ENCODE data around the gene TM4SF1. TPM values are rescaled to one million over a fixed set of nuclear protein-coding genes. Genes with fewer than 3 reads are reported as not detected.
A peak's percentile ranks its signal among the peaks of the same experiment; 100 is the strongest.

TM4SF1 gene
- total and polyA plus RNA-seq, 2 donors (not counting 3 experiments of a cell fraction or from before 2014, with no cell fraction given), result 559 to 1,407 TPM

DNA sequence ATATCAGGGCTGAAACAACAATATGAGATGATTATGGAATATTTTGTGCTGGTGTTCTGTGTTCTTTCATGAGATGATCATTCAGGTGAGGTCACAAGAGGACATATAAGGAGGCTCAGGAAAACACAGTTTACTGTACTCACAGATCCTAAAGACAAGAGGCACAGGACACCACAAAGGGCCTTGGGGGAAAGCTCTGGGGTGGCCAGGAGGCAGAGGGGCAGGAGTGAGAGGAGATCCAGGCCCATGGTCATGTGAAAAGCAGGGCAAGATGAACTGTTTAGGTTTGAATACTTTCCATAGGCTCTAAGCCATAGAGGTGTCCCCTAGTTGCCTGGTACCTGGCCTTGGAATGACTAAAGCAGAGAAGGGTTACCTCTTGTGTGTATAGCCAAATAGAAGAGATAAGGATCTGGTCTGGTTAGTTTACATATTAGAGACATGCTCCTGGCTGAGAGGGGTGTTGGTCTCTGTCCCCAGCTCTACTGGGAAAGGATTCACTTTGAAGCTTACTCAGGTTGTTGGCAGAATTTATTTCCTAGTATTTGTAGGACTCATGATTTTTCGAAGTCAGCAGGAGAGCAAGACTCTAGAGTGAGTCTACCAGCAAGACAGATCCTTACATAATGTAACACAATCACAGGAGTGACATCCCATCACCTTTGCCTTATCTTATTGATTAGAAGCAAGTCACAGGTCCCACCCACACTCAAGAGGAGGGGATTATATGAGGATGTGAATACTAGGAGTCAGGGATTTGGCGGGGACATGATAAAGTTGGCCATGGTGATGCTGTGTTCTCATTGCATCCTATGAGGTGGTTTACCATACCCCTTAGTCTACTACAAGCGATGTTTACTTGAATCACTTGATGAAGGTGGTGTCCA is 11.3 kb upstream of the TM4SF1 start:
- H3K36me3 ChIP-seq (ENCODE audit: control insufficient read depth in 2 of 2, extremely low read depth in 1 of 2, insufficient read depth in 2 of 2, low read length in 2 of 2), result no peaks in the 10 kb centered on the region
- H2AFZ ChIP-seq (ENCODE audit: low read depth, low read length), result no peak overlapping the region
- no peaks in the 10 kb centered on the region for H3K79me2 ChIP-seq (ENCODE audit: control insufficient read depth, insufficient read depth, low read length)
- DNase-seq (ENCODE audit: low read depth, low spot score), result no peak
- H3K27ac ChIP-seq (ENCODE audit: insufficient read depth, low read depth, low read length), result no peak overlapping the region
- no peak overlapping the region for H3K9ac ChIP-seq (replicated peaks; ENCODE audit: extremely low read depth, insufficient read depth, low read length)
- dilution Hi-C loops (cut with MboI; ENCODE audit: extremely low pct_ligation_motif_present, low sequenced_read_pairs) (no loop called here), intact Hi-C loops (cut with micrococcal nuclease) (no loop called here)
- no peaks in the 10 kb centered on the region for H3K9me3 ChIP-seq (replicated peaks; ENCODE audit: control insufficient read depth, insufficient read depth, low read length)
- H3K9me1 ChIP-seq (replicated peaks; ENCODE audit: control insufficient read depth, extremely low read depth, insufficient read depth, low read length), result no peaks in the 10 kb centered on the region
- POLR2A ChIA-PET, result no interaction called here
- H3K4me2 ChIP-seq (ENCODE audit: insufficient read depth, low read length), result no peak overlapping the region
- no peak for TF ChIP-seq JUN (IDR thresholded peaks at IDR 0.05; ENCODE audit: borderline replicate concordance, insufficient read depth, insufficient read length, low read depth)
- TF ChIP-seq POLR2AphosphoS5 (IDR thresholded peaks at IDR 0.05; ENCODE audit: insufficient read depth, low read depth, low read length), result no peak
- peak; percentile 26 for TF ChIP-seq GATA2 (IDR thresholded peaks at IDR 0.05; ENCODE audit: insufficient read depth, insufficient read length, low read depth, low read length)
- no peak for FAIRE-seq
- no peaks in the 10 kb centered on the region for H4K20me1 ChIP-seq (replicated peaks; ENCODE audit: control insufficient read depth, extremely low read depth, insufficient read depth, low read length)
- H3K27me3 ChIP-seq (ENCODE audit: control insufficient read depth in 2 of 2, insufficient read depth in 2 of 2, low read length in 2 of 2), result no peaks in the 10 kb centered on the region
- BruUV-seq (replicated peaks), result no TSS peak
- no peak overlapping the region for H3K4me3 ChIP-seq (replicated peaks in 1 of 3; ENCODE audit: insufficient read depth in 1 of 3, low read depth in 1 of 3, low read length in 3 of 3)
- H3K4me1 ChIP-seq (ENCODE audit: control insufficient read depth, extremely low read depth, insufficient read depth, low read length), result peaks cover 29% of the 10 kb centered on the region
- CTCF ChIA-PET, result interaction anchor here (1.9 kb wide), 1 partner anchor 11 kb away, joined by 7 read pairs; the partner anchor contains the start of gene TM4SF1

DNA sequence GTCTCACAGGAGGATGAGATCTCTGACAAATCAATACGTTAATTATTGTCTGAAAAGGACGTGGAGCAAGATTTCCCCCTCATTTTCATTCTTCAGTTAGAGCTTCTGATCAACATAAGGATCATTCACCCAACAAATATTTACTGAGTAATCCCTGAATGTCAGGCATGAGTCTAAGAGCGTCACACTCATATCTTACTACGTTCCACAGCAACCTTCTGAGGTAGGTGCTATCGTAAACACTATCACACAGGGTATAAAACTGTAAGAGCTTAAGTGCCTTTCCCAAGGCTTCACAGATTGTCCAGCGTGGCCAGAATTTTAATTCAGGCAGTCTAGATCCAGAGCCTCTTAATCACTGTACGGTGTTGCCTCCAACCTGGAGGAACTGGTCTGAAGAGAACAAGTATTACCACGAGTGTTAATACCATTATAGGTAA is 10.6 kb upstream of the TM4SF1 start:
- H3K9me3 ChIP-seq (replicated peaks; ENCODE audit: control insufficient read depth, insufficient read depth, low read length), result no peaks in the 10 kb centered on the region
- no peak overlapping the region for H2AFZ ChIP-seq (ENCODE audit: low read depth, low read length)
- intact Hi-C loops (cut with micrococcal nuclease), result no loop called here
- ChIA-PET POLR2A (no interaction called here), CTCF (interaction anchor here (1.9 kb wide), 1 partner anchor 10 kb away, joined by 7 read pairs; the partner anchor contains the start of gene TM4SF1)
- H4K20me1 ChIP-seq (replicated peaks; ENCODE audit: control insufficient read depth, extremely low read depth, insufficient read depth, low read length), result no peaks in the 10 kb centered on the region
- H3K9me1 ChIP-seq (replicated peaks; ENCODE audit: control insufficient read depth, extremely low read depth, insufficient read depth, low read length), result no peaks in the 10 kb centered on the region
- peaks cover 25% of the 10 kb centered on the region for H3K4me1 ChIP-seq (ENCODE audit: control insufficient read depth, extremely low read depth, insufficient read depth, low read length)
- peak overlapping the region; percentile 62 for H3K9ac ChIP-seq (replicated peaks; ENCODE audit: extremely low read depth, insufficient read depth, low read length)
- no peak overlapping the region for H3K4me3 ChIP-seq (replicated peaks in 1 of 3; ENCODE audit: insufficient read depth in 1 of 3, low read depth in 1 of 3, low read length in 3 of 3)
- FAIRE-seq (no peak), DNase-seq (ENCODE audit: low read depth, low spot score) (peak; percentile 14)
- no TSS peak for BruUV-seq (replicated peaks)
- dilution Hi-C loops (cut with MboI; ENCODE audit: extremely low pct_ligation_motif_present, low sequenced_read_pairs), result no loop called here
- no peaks in the 10 kb centered on the region for H3K27me3 ChIP-seq (ENCODE audit: control insufficient read depth in 2 of 2, insufficient read depth in 2 of 2, low read length in 2 of 2)
- no peak for TF ChIP-seq EZH2 (IDR thresholded peaks at IDR 0.05; ENCODE audit: borderline replicate concordance, low read depth, low read length, severe bottlenecking)
- TF ChIP-seq, protein P1, sequence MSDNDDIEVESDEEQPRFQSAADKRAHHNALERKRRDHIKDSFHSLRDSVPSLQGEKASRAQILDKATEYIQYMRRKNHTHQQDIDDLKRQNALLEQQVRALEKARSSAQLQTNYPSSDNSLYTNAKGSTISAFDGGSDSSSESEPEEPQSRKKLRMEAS (IDR thresholded peaks at IDR 0.05; ENCODE audit: insufficient read depth, insufficient read length), result no peak
- TF ChIP-seq POLR2A (IDR thresholded peaks at IDR 0.05; ENCODE audit: low read depth, low read length), result no peak
- TF ChIP-seq, protein P2, sequence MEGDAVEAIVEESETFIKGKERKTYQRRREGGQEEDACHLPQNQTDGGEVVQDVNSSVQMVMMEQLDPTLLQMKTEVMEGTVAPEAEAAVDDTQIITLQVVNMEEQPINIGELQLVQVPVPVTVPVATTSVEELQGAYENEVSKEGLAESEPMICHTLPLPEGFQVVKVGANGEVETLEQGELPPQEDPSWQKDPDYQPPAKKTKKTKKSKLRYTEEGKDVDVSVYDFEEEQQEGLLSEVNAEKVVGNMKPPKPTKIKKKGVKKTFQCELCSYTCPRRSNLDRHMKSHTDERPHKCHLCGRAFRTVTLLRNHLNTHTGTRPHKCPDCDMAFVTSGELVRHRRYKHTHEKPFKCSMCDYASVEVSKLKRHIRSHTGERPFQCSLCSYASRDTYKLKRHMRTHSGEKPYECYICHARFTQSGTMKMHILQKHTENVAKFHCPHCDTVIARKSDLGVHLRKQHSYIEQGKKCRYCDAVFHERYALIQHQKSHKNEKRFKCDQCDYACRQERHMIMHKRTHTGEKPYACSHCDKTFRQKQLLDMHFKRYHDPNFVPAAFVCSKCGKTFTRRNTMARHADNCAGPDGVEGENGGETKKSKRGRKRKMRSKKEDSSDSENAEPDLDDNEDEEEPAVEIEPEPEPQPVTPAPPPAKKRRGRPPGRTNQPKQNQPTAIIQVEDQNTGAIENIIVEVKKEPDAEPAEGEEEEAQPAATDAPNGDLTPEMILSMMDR (IDR thresholded peaks at IDR 0.05; ENCODE audit: extremely low read depth in 1 of 2, insufficient read depth in 1 of 2, low read depth in 1 of 2, low read length in 2 of 2), result no peak
- no peak for TF ChIP-seq FOS (IDR thresholded peaks at IDR 0.05; ENCODE audit: borderline replicate concordance, insufficient read depth, low read length)
- TF ChIP-seq JUN (IDR thresholded peaks at IDR 0.05; ENCODE audit: borderline replicate concordance, insufficient read depth, insufficient read length, low read depth), result no peak
- no peak for TF ChIP-seq POLR2AphosphoS5 (IDR thresholded peaks at IDR 0.05; ENCODE audit: insufficient read depth, low read depth, low read length)
- no peak for TF ChIP-seq GATA2 (IDR thresholded peaks at IDR 0.05; ENCODE audit: insufficient read depth, insufficient read length, low read depth, low read length)
- TF ChIP-seq MYC (IDR thresholded peaks at IDR 0.05; ENCODE audit: low read depth, low read length), result no peak
- no peaks in the 10 kb centered on the region for H3K79me2 ChIP-seq (ENCODE audit: control insufficient read depth, insufficient read depth, low read length)
- H3K36me3 ChIP-seq (ENCODE audit: control insufficient read depth in 2 of 2, extremely low read depth in 1 of 2, insufficient read depth in 2 of 2, low read length in 2 of 2), result no peaks in the 10 kb centered on the region
- H3K4me2 ChIP-seq (ENCODE audit: insufficient read depth, low read length), result no peak overlapping the region
- peak overlapping the region; percentile 98 for H3K27ac ChIP-seq (ENCODE audit: insufficient read depth, low read depth, low read length)

All from endothelial cell of umbilical vein (primary cell).